B cell (primary cell): ENCODE results near the gene WNT11.

Source experiments
- EZH2 ChIP-seq: IDR thresholded peaks from 2 replicates; pipeline ENCODE4 v1.6.1; 2012; ENCODE audit warnings: borderline replicate concordance, low read depth, mild to moderate bottlenecking, moderate library complexity, low read length; ENCODE audit not compliant: insufficient read depth, poor library complexity, severe bottlenecking
- TF ChIP-seq, protein P1 (sequence below): fragments of 200-600 bp; IDR thresholded peaks from one replicate; pipeline ENCODE4 v1.8.0; 2022; ENCODE audit warnings: antibody characterized with exemption, mild to moderate bottlenecking

DNA sequence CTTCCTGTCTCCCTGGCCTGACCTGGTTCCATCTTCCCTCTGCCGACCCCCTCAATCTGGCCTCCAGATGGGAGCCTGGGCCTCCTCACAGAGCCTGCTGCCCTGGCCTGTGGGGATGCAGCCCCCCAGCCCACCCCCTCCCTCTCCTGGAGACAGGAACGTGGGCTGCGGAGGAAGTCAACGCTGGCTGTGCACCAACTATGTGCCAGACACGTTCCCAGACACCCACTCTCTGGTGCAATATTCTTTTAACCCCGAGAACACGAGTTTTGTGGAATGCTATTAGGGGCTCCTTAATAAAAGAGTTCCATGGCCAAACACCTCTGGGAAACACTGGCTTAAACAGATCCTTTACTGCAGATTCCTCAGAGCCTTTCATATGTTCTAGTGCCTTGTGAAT, 15.9 kb downstream of the WNT11 start:
- TF ChIP-seq, protein P1, sequence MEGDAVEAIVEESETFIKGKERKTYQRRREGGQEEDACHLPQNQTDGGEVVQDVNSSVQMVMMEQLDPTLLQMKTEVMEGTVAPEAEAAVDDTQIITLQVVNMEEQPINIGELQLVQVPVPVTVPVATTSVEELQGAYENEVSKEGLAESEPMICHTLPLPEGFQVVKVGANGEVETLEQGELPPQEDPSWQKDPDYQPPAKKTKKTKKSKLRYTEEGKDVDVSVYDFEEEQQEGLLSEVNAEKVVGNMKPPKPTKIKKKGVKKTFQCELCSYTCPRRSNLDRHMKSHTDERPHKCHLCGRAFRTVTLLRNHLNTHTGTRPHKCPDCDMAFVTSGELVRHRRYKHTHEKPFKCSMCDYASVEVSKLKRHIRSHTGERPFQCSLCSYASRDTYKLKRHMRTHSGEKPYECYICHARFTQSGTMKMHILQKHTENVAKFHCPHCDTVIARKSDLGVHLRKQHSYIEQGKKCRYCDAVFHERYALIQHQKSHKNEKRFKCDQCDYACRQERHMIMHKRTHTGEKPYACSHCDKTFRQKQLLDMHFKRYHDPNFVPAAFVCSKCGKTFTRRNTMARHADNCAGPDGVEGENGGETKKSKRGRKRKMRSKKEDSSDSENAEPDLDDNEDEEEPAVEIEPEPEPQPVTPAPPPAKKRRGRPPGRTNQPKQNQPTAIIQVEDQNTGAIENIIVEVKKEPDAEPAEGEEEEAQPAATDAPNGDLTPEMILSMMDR, result no peak
- no peak for TF ChIP-seq EZH2
